ENCODE measurements around the gene ZNF12.

Gene ZNF12

DNA sequence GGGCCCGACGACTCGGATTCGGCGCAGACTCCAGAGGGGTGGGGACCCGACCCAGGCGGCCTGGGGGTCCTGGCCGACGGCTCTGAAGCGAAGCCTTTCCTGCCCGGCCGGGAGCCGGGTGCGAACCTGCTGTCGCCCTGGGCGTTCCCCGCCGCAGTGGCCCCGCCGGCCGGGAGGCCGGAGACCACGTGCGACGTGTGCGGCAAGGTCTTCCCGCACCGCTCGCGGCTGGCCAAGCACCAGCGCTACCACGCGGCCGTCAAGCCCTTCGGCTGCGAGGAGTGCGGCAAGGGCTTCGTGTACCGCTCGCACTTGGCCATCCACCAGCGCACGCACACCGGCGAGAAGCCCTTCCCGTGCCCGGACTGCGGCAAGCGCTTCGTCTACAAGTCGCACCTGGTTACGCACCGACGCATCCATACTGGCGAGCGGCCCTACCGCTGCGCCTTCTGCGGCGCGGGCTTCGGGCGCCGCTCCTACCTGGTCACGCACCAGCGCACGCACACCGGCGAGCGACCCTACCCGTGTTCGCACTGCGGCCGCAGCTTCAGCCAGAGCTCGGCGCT, 54.2 kb downstream of the ZNF12 start:
- TF ChIP-seq, protein P1, sequence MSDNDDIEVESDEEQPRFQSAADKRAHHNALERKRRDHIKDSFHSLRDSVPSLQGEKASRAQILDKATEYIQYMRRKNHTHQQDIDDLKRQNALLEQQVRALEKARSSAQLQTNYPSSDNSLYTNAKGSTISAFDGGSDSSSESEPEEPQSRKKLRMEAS (IDR thresholded peaks at IDR 0.05), result no peak
- TF ChIP-seq RAD21 (IDR thresholded peaks at IDR 0.05; ENCODE audit: low read depth), result no peak
- TF ChIP-seq, protein P2, sequence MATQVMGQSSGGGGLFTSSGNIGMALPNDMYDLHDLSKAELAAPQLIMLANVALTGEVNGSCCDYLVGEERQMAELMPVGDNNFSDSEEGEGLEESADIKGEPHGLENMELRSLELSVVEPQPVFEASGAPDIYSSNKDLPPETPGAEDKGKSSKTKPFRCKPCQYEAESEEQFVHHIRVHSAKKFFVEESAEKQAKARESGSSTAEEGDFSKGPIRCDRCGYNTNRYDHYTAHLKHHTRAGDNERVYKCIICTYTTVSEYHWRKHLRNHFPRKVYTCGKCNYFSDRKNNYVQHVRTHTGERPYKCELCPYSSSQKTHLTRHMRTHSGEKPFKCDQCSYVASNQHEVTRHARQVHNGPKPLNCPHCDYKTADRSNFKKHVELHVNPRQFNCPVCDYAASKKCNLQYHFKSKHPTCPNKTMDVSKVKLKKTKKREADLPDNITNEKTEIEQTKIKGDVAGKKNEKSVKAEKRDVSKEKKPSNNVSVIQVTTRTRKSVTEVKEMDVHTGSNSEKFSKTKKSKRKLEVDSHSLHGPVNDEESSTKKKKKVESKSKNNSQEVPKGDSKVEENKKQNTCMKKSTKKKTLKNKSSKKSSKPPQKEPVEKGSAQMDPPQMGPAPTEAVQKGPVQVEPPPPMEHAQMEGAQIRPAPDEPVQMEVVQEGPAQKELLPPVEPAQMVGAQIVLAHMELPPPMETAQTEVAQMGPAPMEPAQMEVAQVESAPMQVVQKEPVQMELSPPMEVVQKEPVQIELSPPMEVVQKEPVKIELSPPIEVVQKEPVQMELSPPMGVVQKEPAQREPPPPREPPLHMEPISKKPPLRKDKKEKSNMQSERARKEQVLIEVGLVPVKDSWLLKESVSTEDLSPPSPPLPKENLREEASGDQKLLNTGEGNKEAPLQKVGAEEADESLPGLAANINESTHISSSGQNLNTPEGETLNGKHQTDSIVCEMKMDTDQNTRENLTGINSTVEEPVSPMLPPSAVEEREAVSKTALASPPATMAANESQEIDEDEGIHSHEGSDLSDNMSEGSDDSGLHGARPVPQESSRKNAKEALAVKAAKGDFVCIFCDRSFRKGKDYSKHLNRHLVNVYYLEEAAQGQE (IDR thresholded peaks at IDR 0.05; ENCODE audit: low read depth), result no peak
- no peak for TF ChIP-seq TCF12 (IDR thresholded peaks at IDR 0.05; ENCODE audit: low read depth)
- no peak for TF ChIP-seq ZBTB7A (IDR thresholded peaks at IDR 0.05; ENCODE audit: low read depth)
- no peak for TF ChIP-seq NFIC (IDR thresholded peaks at IDR 0.05)
- no peak for TF ChIP-seq YY1 (IDR thresholded peaks at IDR 0.05; ENCODE audit: low read depth)
- TF ChIP-seq TEAD4 (IDR thresholded peaks at IDR 0.05), result no peak
- no peak for TF ChIP-seq EGR1 (IDR thresholded peaks at IDR 0.05)
- no peak for TF ChIP-seq CEBPB (IDR thresholded peaks at IDR 0.05)
- TF ChIP-seq CREB1 (IDR thresholded peaks at IDR 0.05; ENCODE audit: low read depth), result no peak
- no peak for TF ChIP-seq EP300 (IDR thresholded peaks at IDR 0.05; ENCODE audit: borderline replicate concordance)
- no peak for TF ChIP-seq TAF1 (IDR thresholded peaks at IDR 0.05; ENCODE audit: low read depth)
- no peak for TF ChIP-seq FOXM1 (IDR thresholded peaks at IDR 0.05; ENCODE audit: borderline replicate concordance, low read depth)
- TF ChIP-seq, protein P3, sequence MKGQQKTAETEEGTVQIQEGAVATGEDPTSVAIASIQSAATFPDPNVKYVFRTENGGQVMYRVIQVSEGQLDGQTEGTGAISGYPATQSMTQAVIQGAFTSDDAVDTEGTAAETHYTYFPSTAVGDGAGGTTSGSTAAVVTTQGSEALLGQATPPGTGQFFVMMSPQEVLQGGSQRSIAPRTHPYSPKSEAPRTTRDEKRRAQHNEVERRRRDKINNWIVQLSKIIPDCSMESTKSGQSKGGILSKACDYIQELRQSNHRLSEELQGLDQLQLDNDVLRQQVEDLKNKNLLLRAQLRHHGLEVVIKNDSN (IDR thresholded peaks at IDR 0.05), result no peak

DNA sequence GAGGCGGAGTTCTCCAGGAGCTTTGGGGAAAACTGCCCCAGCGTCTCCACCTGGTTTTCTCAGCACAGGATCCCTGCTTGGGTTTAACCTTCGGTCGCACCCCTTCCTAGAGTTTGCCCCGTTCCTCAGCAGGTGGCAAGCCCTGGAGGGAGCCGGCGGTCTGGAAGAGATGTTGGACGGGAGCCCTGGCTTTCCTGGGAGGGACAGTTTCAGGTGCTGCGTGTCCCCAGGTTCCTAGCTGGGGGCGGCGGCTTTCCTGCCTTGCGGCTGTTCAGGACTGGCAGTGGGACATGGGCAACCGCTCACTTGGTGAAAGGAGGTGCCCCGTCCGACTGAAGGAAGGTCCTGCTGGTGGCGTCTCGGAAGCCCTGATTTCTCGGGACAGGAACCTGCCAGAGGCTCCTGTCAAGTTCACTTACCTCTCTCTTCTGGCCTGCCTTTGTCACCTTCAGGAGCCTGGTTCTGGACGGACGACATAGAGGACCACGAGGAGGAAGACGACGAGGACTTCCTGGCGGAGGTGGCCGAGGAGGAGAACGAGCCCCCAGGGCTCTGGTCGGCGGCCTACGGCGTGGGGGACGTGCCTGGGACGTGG, 54.8 kb downstream of the ZNF12 start:
- TF ChIP-seq RAD21 (IDR thresholded peaks at IDR 0.05; ENCODE audit: low read depth) (no peak), YY1 (IDR thresholded peaks at IDR 0.05; ENCODE audit: low read depth) (no peak), CREB1 (IDR thresholded peaks at IDR 0.05; ENCODE audit: low read depth) (no peak), NFIC (IDR thresholded peaks at IDR 0.05) (no peak), EP300 (IDR thresholded peaks at IDR 0.05; ENCODE audit: borderline replicate concordance) (no peak), TEAD4 (IDR thresholded peaks at IDR 0.05) (no peak), EGR1 (IDR thresholded peaks at IDR 0.05) (no peak), CEBPB (IDR thresholded peaks at IDR 0.05) (no peak)
- TF ChIP-seq, protein P3 (IDR thresholded peaks at IDR 0.05), result no peak
- TF ChIP-seq, protein P2 (IDR thresholded peaks at IDR 0.05; ENCODE audit: low read depth), result no peak

DNA sequence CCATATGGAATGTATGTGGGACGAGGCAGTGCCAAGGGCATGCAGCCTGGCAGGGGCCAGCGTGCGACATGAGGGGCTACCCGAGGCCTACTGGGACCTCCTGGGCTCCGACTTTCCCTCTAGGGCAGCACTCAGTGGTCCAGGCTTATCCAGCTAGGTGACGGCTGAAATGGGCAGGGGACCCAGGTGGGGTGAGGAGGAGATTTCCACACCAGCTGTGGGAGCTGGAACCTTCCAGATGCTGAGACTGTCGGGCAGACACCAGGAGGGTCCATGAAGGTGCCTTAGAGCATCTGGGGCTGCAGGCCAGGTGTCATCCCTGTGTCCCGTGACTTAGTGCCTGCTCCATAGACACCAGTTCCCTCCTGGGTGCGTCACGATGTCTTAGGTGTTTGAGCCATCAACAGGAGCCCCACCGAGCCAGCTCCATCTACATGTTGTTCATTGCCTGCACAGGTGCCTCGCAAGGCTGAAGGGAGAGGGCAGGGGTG, 56.2 kb downstream of the ZNF12 start:
- no peak for TF ChIP-seq RAD21 (IDR thresholded peaks at IDR 0.05; ENCODE audit: low read depth)
- no peak for TF ChIP-seq TAF1 (IDR thresholded peaks at IDR 0.05; ENCODE audit: low read depth)
- no peak for TF ChIP-seq NFIC (IDR thresholded peaks at IDR 0.05)
- TF ChIP-seq CEBPB (IDR thresholded peaks at IDR 0.05), result no peak
- TF ChIP-seq, protein P3 (IDR thresholded peaks at IDR 0.05), result no peak
- TF ChIP-seq ZBTB7A (IDR thresholded peaks at IDR 0.05; ENCODE audit: low read depth), result no peak
- TF ChIP-seq EGR1 (IDR thresholded peaks at IDR 0.05), result no peak

DNA sequence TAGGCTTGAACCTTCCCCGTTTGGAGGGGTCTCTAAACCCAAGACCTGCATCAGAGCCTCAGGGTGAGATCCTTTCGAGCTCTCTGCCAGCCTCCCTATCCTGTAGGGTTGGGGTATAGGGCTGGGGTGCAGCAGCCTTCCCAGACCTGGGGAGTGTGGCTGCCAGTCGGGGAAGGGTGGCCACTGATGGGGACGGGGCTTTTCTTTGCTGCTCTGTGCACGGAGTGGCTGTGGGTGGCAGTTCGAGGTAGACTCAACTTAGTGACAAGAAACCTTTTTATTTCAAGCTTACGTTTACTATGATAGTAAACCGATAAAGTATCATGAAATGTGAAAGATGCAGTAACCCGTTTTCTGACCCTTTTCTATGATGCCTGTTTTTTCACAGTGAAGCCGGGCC, 56.7 kb downstream of the ZNF12 start:
- no peak for TF ChIP-seq ZBTB7A (IDR thresholded peaks at IDR 0.05; ENCODE audit: low read depth)
- no peak for TF ChIP-seq RAD21 (IDR thresholded peaks at IDR 0.05; ENCODE audit: low read depth)
- TF ChIP-seq, protein P2 (IDR thresholded peaks at IDR 0.05; ENCODE audit: low read depth), result no peak
- no peak for TF ChIP-seq FOXM1 (IDR thresholded peaks at IDR 0.05; ENCODE audit: borderline replicate concordance, low read depth)
- no peak for TF ChIP-seq TCF12 (IDR thresholded peaks at IDR 0.05; ENCODE audit: low read depth)
- TF ChIP-seq TAF1 (IDR thresholded peaks at IDR 0.05; ENCODE audit: low read depth), result no peak
- TF ChIP-seq CEBPB (IDR thresholded peaks at IDR 0.05), result no peak
- TF ChIP-seq YY1 (IDR thresholded peaks at IDR 0.05; ENCODE audit: low read depth), result no peak
- TF ChIP-seq, protein P1 (IDR thresholded peaks at IDR 0.05), result no peak
- TF ChIP-seq EGR1 (IDR thresholded peaks at IDR 0.05), result no peak
- TF ChIP-seq, protein P3 (IDR thresholded peaks at IDR 0.05), result no peak

Data from Ishikawa (cell line).